ENCODE data around the gene OR2T12.
"Not testable (repeated sequence)": the region's sequence is repeated elsewhere in the genome, so short reads cannot be mapped to it uniquely, and the experiment has no call there.

The OR2T12 gene, protein sequence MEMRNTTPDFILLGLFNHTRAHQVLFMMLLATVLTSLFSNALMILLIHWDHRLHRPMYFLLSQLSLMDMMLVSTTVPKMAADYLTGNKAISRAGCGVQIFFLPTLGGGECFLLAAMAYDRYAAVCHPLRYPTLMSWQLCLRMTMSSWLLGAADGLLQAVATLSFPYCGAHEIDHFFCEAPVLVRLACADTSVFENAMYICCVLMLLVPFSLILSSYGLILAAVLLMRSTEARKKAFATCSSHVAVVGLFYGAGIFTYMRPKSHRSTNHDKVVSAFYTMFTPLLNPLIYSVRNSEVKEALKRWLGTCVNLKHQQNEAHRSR

DNA sequence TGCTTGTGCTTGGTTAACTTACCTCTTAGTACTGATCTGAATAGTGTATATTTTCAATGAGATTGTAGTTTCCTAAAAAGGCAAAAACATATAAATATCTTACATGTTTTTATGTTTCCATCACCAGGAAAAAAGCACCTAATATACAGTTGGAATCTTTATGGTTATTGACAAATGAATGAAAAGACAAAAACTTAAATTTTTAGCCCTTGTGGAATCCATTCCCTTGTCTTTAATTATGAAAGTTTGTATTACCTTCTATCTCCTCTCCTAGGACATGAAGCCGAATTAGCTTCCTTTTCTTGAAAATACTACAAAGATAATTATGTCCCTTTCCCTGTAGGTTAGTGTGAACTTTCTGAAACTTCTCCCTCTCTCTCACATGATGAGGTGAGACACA, at the start of gene OR2T12:
Gene OR2T12 (minus strand): TSS at position 101 of the 400 bp plus-strand sequence. CDS start 7,846 bp downstream, outside the sequence.
- no peak for DNase-seq

DNA sequence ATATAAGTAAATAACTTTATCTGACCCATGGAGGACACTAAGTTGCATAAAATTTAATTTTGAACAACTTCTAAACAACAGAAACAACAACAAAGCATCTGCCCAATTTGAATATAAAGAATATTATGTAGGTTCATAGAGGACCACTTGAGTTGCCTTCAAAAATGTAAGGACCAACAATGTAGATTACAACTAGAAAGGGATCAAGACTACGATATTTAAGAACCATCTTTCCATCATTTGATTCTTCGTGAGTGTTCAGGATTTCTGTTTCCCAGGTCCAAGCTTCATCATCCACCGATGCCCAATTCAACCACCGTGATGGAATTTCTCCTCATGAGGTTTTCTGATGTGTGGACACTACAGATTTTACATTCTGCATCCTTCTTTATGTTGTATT, 45.3 kb upstream of the OR2T12 start, which contains the start of gene OR14C36:
Gene OR14C36 (plus strand): TSS at position 301 of the 400 bp plus-strand sequence. CDS start 0 bp downstream, at position 301.
- no peak for DNase-seq

GRCh38 chr1:248343451-248343850, 40.2 kb upstream of the OR2T12 start:
- no peak for DNase-seq

DNA sequence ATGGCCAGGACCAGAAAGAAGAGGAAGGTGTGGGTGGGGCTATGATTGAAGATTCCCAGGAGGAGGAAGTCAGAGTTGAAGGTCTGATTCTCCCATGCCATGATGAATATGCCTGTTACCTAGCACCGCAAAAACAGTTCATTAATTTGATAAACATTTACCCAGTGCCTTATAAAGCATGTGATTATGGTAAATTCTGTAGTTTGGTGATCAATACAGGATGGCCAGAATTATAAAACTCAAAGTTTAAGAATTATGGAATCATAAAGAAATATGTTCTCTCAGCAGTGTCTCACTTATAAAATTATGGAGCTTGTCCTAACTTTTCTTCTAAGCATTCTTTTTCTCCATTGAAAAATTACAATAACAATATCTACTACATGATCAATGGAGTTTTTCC, 21.2 kb upstream of the OR2T12 start, which contains the start of gene OR2M7:
Gene OR2M7 (minus strand): TSS at position 101 of the 400 bp plus-strand sequence. CDS start 0 bp downstream, at position 101.
- no peak for DNase-seq

DNA sequence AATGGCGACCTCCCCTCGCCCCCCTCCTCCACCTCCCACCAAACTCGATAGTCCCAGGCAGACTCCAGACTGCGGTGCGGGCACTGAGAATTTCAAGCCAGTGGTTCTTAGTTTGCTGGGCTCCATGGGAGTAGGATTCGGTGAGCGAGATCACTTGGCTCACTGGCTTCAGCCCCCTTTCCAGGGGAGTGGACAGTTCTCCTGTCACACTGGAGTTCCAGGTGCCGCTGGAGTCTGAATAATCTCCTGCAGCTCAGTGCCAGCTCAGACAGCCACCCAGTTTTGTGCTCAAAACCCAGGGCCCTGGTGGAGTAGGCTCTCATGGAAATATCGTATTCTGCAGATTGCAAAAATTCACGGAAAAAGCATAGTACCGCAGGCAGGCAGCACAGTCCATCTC, 13.6 kb upstream of the OR2T12 start:
- no peak for DNase-seq

GRCh38 chr1:248306740-248307139, 3.5 kb upstream of the OR2T12 start:
- not testable (repeated sequence) for DNase-seq

GRCh38 chr1:248306103-248306502, 2.9 kb upstream of the OR2T12 start:
- no peak for DNase-seq

- not testable (repeated sequence) for DNase-seq
Measured at GRCh38 chr1:248305672-248306071, 2.4 kb upstream of the OR2T12 start.

GRCh38 chr1:248288391-248288790, 14.8 kb downstream of the OR2T12 start:
- no peak for DNase-seq

- DNase-seq: no peak
Measured at GRCh38 chr1:248277876-248278275, 25.3 kb downstream of the OR2T12 start, which contains the start of gene OR2T33. OR2T33 (minus strand) TSS chr1:248277976; CDS start chr1:248273814, 4,162 bp downstream.

DNA sequence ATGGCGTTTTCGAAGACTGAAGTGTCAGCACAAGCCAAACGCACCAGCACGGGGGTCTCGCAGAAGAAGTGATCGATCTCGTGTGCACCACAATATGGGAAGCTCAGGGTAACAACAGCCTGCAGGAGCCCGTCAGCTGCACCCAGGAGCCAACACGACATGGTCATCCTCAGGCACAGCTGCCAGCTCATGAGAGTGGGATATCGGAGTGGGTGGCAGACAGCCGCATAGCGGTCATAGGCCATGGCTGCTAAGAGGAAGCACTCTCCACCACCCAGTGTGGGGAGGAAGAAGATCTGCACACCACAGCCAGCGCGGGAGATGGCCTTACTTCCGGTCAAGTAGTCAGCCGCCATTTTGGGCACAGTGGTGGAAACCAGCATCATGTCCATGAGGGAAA, 30.0 kb downstream of the OR2T12 start:
- DNase-seq: not testable (repeated sequence)

- no peak for DNase-seq
Measured at GRCh38 chr1:248268178-248268577, 35.0 kb downstream of the OR2T12 start.

GRCh38 chr1:248259309-248259708, 43.9 kb downstream of the OR2T12 start:
- DNase-seq: not testable (repeated sequence)

DNA sequence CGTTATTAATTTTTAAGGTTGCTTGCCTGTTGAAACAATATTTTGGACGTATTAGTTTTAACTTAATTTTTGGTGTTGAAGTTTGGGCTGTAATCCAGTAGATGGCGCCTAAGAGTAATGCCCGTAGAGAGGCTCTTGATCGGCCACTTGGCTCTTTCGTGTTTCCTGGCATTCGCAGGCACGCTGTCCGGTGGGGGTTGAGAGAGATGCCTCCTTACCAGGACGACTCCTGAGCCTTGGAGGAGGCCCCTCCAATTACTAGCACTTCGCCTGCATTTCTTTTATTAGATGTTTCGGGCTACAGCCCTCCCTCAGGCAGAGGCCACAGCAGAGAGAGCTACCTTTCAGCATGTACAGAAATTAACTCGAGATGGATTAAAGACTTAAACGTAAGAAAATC, 60.0 kb downstream of the OR2T12 start:
- DNase-seq: peak; percentile 49

Measured in NCI-H2171 treated with DMSO at 0.1 percent for 48 hours (cell line).